ENCODE data around the gene C20orf173. TPM values are rescaled to one million over a fixed set of nuclear protein-coding genes. Genes with fewer than 3 reads are reported as not detected.

The C20orf173 gene, protein sequence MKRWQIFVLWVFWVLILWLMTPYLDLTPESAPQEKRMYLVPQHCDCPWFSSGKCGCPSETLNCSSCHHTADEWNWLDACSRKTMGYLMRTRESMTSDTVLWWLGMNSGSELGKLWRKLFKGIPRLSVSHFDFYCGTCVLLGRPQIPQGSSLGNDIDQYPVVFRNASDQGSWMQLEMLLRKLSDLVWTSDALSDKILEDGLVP
- not detected for polyA plus RNA-seq (2012; ENCODE audit: insufficient read depth, insufficient read length, low read depth)

DNA sequence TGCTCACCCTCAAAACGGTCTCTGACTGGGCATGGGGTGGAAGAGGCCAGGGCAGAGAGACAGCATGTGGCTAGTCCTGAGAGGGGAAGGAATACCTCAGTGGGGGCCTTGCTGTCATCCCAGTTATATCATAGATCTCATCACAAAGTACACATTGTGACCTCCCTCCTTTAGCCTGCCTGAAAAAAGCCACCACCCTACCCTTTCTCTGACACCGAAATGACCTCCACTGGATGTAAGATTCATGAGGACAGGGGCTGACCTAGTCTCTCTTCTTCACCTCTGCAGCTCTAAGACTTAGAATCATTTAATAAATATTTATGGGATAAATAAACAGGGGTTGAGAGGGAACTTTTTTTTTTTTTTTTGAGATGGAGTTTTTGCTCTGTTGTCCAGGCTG, at the start of gene C20orf173:
TSS of gene C20orf173 (minus strand) at position 101 of the 400 bp plus-strand sequence. CDS start 279 bp downstream, outside the sequence.
- Histone ChIP-seq H3K27me3 (no peaks in the 10 kb centered on the region), H3K9me3 (no peaks in the 10 kb centered on the region), H3K36me3 (no peaks in the 10 kb centered on the region), H3K4me1 (no peaks in the 10 kb centered on the region), H3K4me3 (ENCODE audit: low read depth, low read length) (no peak within 1 kb of the TSS)
- DNase-seq: no peak
- TF ChIP-seq, protein P1, sequence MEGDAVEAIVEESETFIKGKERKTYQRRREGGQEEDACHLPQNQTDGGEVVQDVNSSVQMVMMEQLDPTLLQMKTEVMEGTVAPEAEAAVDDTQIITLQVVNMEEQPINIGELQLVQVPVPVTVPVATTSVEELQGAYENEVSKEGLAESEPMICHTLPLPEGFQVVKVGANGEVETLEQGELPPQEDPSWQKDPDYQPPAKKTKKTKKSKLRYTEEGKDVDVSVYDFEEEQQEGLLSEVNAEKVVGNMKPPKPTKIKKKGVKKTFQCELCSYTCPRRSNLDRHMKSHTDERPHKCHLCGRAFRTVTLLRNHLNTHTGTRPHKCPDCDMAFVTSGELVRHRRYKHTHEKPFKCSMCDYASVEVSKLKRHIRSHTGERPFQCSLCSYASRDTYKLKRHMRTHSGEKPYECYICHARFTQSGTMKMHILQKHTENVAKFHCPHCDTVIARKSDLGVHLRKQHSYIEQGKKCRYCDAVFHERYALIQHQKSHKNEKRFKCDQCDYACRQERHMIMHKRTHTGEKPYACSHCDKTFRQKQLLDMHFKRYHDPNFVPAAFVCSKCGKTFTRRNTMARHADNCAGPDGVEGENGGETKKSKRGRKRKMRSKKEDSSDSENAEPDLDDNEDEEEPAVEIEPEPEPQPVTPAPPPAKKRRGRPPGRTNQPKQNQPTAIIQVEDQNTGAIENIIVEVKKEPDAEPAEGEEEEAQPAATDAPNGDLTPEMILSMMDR (IDR thresholded peaks at IDR 0.05; ENCODE audit: low read depth, low read length): no peak

DNA sequence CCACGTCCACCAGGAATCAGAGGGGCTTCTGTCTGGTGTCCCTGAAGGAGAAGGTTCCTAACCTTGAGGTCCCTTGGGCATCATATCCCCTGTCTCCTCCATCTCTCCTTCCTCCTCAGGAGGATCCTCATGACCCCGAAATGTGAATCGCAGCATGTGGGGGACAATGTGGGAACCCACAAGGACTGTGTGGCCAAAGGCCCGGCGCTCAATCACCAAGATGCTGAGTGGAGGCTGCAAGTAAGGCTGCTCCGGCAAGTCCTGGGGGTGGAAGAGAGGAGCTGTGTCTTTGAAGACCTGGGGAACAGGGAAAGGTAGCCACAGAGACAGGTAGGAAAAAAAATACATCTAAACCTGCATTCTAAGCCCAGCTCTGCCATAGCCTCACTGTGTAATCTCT, 49.7 kb upstream of the C20orf173 start:
- H3K36me3 ChIP-seq: no peaks in the 10 kb centered on the region
- H3K4me1 ChIP-seq: no peaks in the 10 kb centered on the region
- TF ChIP-seq, protein P1 (IDR thresholded peaks at IDR 0.05; ENCODE audit: low read depth, low read length): no peak
- no peak for DNase-seq
- H3K9me3 ChIP-seq: no peaks in the 10 kb centered on the region
- H3K27me3 ChIP-seq: no peaks in the 10 kb centered on the region
- no peak overlapping the region for H3K4me3 ChIP-seq (ENCODE audit: low read depth, low read length)

DNA sequence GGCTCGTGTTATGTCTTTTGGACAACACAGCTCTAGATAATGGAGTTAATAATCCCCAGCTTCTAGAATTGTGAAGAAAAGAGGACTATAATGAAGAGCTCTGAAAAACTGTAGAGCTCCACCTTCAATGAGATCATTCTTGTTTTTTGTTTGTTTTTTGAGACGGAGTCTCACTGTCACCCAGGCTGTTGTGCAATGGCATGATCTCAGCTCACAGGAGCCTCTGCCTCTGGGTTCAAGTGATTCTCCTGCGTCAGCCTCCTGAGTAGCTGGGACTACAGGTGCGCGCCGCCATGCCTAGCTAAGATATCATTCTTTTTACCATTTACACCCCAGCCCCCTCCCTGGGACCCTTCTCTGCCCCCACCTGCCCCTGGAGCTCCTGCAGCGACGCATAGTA, 49.0 kb upstream of the C20orf173 start:
- DNase-seq: no peak
- TF ChIP-seq, protein P1 (IDR thresholded peaks at IDR 0.05; ENCODE audit: low read depth, low read length): no peak
- Histone ChIP-seq H3K4me3 (ENCODE audit: low read depth, low read length) (no peak overlapping the region), H3K9me3 (no peaks in the 10 kb centered on the region), H3K27me3 (no peaks in the 10 kb centered on the region), H3K4me1 (no peaks in the 10 kb centered on the region), H3K36me3 (no peaks in the 10 kb centered on the region)

DNA sequence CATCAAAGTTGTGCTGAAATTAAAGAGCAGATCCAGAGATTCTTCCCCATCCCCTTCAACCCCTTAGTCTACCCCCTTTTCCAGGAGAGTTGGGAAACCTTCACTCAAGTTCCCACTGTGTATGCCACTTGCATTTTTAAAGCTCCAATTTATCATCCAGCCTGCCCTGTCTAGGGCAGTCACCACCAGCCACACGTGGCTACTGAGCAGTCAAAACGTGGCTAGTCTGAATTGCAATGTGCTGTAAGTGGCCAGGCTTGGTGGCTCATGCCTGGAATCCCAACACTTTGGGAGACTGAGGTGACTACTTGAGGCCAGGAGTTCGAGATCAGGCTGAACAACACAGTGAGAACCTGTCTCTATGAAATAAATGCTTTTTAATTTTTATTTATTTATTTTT, 47.4 kb upstream of the C20orf173 start:
- H3K27me3 ChIP-seq: no peaks in the 10 kb centered on the region
- TF ChIP-seq, protein P1 (IDR thresholded peaks at IDR 0.05; ENCODE audit: low read depth, low read length): no peak
- no peak for DNase-seq
- no peaks in the 10 kb centered on the region for H3K4me1 ChIP-seq
- H3K9me3 ChIP-seq: 0 out of 2 replicates have a peak, but pooled peaks cover 2% of the 10 kb centered on the region
- no peak overlapping the region for H3K4me3 ChIP-seq (ENCODE audit: low read depth, low read length)
- H3K36me3 ChIP-seq: no peaks in the 10 kb centered on the region

DNA sequence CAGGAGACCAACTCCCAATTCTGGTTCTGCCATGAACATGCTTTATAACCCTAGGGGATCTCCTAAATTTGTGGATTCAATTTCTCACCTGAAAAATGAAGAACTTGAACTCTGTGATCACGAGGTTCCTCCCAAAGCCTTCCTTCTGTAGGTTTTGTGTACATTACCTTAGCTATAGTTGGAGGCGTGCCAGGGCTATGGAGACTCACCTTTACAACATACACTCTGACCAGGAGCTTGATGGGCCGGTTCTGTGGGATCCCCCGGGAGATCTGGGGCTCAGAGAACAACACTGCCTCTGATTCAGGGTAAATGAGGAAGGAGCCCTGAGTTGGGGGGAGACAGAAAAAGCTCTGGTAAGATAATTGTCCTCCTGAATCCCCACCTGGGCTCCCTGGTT, 46.5 kb upstream of the C20orf173 start:
- 0 out of 2 replicates have a peak, but pooled peaks cover 2% of the 10 kb centered on the region for H3K9me3 ChIP-seq
- DNase-seq: no peak
- H3K4me3 ChIP-seq (ENCODE audit: low read depth, low read length): no peak overlapping the region
- TF ChIP-seq, protein P1 (IDR thresholded peaks at IDR 0.05; ENCODE audit: low read depth, low read length): no peak
- no peaks in the 10 kb centered on the region for H3K36me3 ChIP-seq
- H3K27me3 ChIP-seq: no peaks in the 10 kb centered on the region
- no peaks in the 10 kb centered on the region for H3K4me1 ChIP-seq

DNA sequence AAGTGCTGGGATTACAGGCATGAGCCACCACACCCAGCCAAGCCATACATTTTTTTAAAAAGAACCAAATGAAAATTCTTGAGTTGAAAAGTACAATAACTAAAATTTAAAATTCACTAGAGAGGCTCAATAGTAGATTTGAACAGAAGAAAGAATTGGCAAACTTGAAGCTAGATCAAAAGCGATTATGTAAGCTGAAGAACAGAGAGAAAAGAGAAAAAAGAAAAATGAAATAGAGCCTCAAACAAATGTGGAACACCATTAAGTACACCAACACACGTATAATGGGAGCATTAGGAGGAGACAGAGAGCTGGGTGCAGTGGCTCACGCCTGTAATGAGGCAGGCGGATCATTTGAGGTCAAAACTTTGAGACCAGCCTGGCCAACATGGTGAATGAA, 43.4 kb upstream of the C20orf173 start:
- TF ChIP-seq, protein P1 (IDR thresholded peaks at IDR 0.05; ENCODE audit: low read depth, low read length): no peak
- Histone ChIP-seq H3K27me3 (no peaks in the 10 kb centered on the region), H3K4me3 (ENCODE audit: low read depth, low read length) (no peak overlapping the region), H3K9me3 (0 out of 2 replicates have a peak, but pooled peaks cover 2% of the 10 kb centered on the region), H3K4me1 (no peaks in the 10 kb centered on the region), H3K36me3 (no peaks in the 10 kb centered on the region)
- DNase-seq: no peak

Measured in BE2C (cell line).